Breast epithelium (tissue), 4 donors: ENCODE results near the gene WDR53. TPM values are rescaled to one million over a fixed set of nuclear protein-coding genes. Genes with fewer than 3 reads are reported as not detected.
A peak's percentile ranks its signal among the peaks of the same experiment; 100 is the strongest.
"Not testable (repeated sequence)": the region's sequence is repeated elsewhere in the genome, so short reads cannot be mapped to it uniquely, and the experiment has no call there.

Experiments used
- DNase-seq, 2 donors: peaks; one replicate each; pipeline ENCODE4 v3.0.0-alpha.2; 2019; ENCODE audit warnings: low spot score in 2 of 2
- H3K27ac ChIP-seq, 2 donors: fragments of 200-600 bp; sonication (generic) in 1 of 2; one replicate each; pipeline ENCODE4 v1.5.1; 2016 to 2019; ENCODE audit warnings: mild to moderate bottlenecking in 1 of 2
- H3K27me3 ChIP-seq, 2 donors: fragments of 200-600 bp; sonication (generic) in 1 of 2; one replicate each; pipeline versions ENCODE4 v1.5.1 to v1.6.0; 2017 to 2019; ENCODE audit warnings: control low read depth in 1 of 2, mild to moderate bottlenecking in 1 of 2
- H3K36me3 ChIP-seq: fragments of 200-600 bp; one replicate; pipeline ENCODE4 v1.5.1; 2019
- H3K4me1 ChIP-seq, 2 donors: fragments of 200-600 bp; sonication (generic); one replicate each; pipeline ENCODE4 v1.5.1; 2016 to 2019; ENCODE audit warnings: control low read depth in 1 of 2
- H3K4me3 ChIP-seq, 3 donors: fragments of 200-600 bp; sonication (generic); 1 replicate in 2 of 3; 2 replicates in 1 of 3; pipeline ENCODE4 v1.5.1; 2016 to 2019; ENCODE audit warnings: mild to moderate bottlenecking in 3 of 3, moderate library complexity in 2 of 3
- H3K9me3 ChIP-seq, 2 donors: fragments of 200-600 bp; sonication (generic) in 1 of 2; one replicate each; pipeline ENCODE4 v1.5.1; 2016 to 2019; ENCODE audit warnings: control low read depth in 1 of 2
- CTCF ChIP-seq, 3 donors: fragments of 450-650 bp; IDR thresholded peaks; one replicate each; pipeline ENCODE4 v1.5.1; 2016 to 2017; ENCODE audit warnings: antibody characterized with exemption in 3 of 3, mild to moderate bottlenecking in 3 of 3, moderate library complexity in 3 of 3
- POLR2A ChIP-seq: fragments of 450-650 bp; IDR thresholded peaks from one replicate; pipeline ENCODE4 v1.6.1; 2016; ENCODE audit warnings: antibody characterized with exemption, mild to moderate bottlenecking, moderate library complexity
- POLR2AphosphoS5 ChIP-seq, 3 donors: sonication (generic); formaldehyde crosslinking; IDR thresholded peaks; one replicate each; pipeline ENCODE4 v1.6.1; 2017; ENCODE audit warnings: antibody characterized with exemption in 3 of 3
- intact Hi-C: fragments of 100-400 bp; cut with DNase I; formaldehyde crosslinking; loops from one replicate; pipeline ENCODE4 v1.15.1; 2023; ENCODE audit warnings: low total_unique reads
- total RNA-seq, 3 donors: library from RNA; depleted of rRNA; stranded (reverse); fragments of >200 nt; gene quantifications; one replicate each; pipeline ENCODE4 v1.1.0, GENCODE V29; 2016

The WDR53 gene
- total RNA-seq, 3 donors from 2014 or later, result 4.9 to 8.2 (median 6.1) TPM

- Histone ChIP-seq H3K27me3 (no peaks in the 10 kb centered on the region), H3K4me3 (peak overlapping the region; percentile 31 to 65 (median 51)), H3K9me3 (peaks cover 0 to 3% of the 10 kb centered on the region in 2 donors), H3K4me1 (no peaks in the 10 kb centered on the region), H3K36me3 (no peaks in the 10 kb centered on the region), H3K27ac (peak overlapping the region; percentile 4 to 61)
- intact Hi-C loops, result no loop called here
- TF ChIP-seq POLR2A, result no peak
- TF ChIP-seq POLR2AphosphoS5 (IDR thresholded peaks at IDR 0.05), result no peak
- TF ChIP-seq CTCF (IDR thresholded peaks at IDR 0.05), result peak in 2 of 3 donors; percentile 10 to 44
- peak in 1 of 2 donors; percentile 30 for DNase-seq
These were observed 39.6 kb downstream of the WDR53 start for GRCh38 chr3:196528639-196529233.

- no peak overlapping the region for H3K4me3 ChIP-seq
- TF ChIP-seq POLR2A (no peak), POLR2AphosphoS5 (IDR thresholded peaks at IDR 0.05) (no peak), CTCF (IDR thresholded peaks at IDR 0.05) (no peak)
- H3K36me3 ChIP-seq, result no peaks in the 10 kb centered on the region
- no peak for DNase-seq
- H3K4me1 ChIP-seq, result no peaks in the 10 kb centered on the region
- no peak overlapping the region for H3K27ac ChIP-seq
- H3K27me3 ChIP-seq, result no peaks in the 10 kb centered on the region
- H3K9me3 ChIP-seq, result peaks cover 22 to 26% of the 10 kb centered on the region in 2 donors
- intact Hi-C loops, result no loop called here
These were observed 43.2 kb downstream of the WDR53 start for GRCh38 chr3:196525141-196525540.

GRCh38 chr3:196524527-196524926 is 43.8 kb downstream of the WDR53 start:
- no peak for DNase-seq
- Histone ChIP-seq H3K36me3 (no peaks in the 10 kb centered on the region), H3K27me3 (no peaks in the 10 kb centered on the region), H3K4me3 (no peak overlapping the region), H3K27ac (no peak overlapping the region), H3K9me3 (peaks cover 28 to 32% of the 10 kb centered on the region in 2 donors), H3K4me1 (no peaks in the 10 kb centered on the region)
- intact Hi-C loops, result no loop called here
- TF ChIP-seq POLR2A, result no peak
- TF ChIP-seq CTCF (IDR thresholded peaks at IDR 0.05), result no peak
- no peak for TF ChIP-seq POLR2AphosphoS5 (IDR thresholded peaks at IDR 0.05)

- Histone ChIP-seq H3K4me1 (no peaks in the 10 kb centered on the region), H3K4me3 (no peak overlapping the region), H3K36me3 (no peaks in the 10 kb centered on the region), H3K27ac (no peak overlapping the region), H3K9me3 (peaks cover 35 to 39% of the 10 kb centered on the region in 2 donors), H3K27me3 (no peaks in the 10 kb centered on the region)
- intact Hi-C loops, result no loop called here
- no peak for DNase-seq
- TF ChIP-seq POLR2AphosphoS5 (IDR thresholded peaks at IDR 0.05), result no peak
- TF ChIP-seq CTCF (IDR thresholded peaks at IDR 0.05), result no peak
- TF ChIP-seq POLR2A, result no peak
These were observed 44.5 kb downstream of the WDR53 start for GRCh38 chr3:196523841-196524240.

- H3K36me3 ChIP-seq, DNase-seq, H3K27me3 ChIP-seq, H3K4me1 ChIP-seq, H3K27ac ChIP-seq, H3K4me3 ChIP-seq, intact Hi-C loops: not testable (repeated sequence)
- H3K9me3 ChIP-seq, result peaks cover 51 to 57% of the 10 kb centered on the region in 2 donors
These were observed 47.1 kb downstream of the WDR53 start for GRCh38 chr3:196521291-196521690.
